K562 (cell line): ENCODE results near the gene BTG2. TPM values are rescaled to one million over a fixed set of nuclear protein-coding genes. Genes with fewer than 3 reads are reported as not detected.
A peak's percentile ranks its signal among the peaks of the same experiment; 100 is the strongest.

Source experiments
- ASH1L ChIP-seq: fragments of 450-650 bp; IDR thresholded peaks from 2 replicates; pipeline ENCODE4 v1.6.1; 2018; ENCODE audit warnings: borderline replicate concordance, mild to moderate bottlenecking, low read depth; ENCODE audit not compliant: partially characterized antibody
- BMI1 ChIP-seq: fragments of 150-350 bp; IDR thresholded peaks from 2 replicates; pipeline ENCODE4 v1.6.1; 2014; ENCODE audit warnings: low read length
- CHCHD3 ChIP-seq: fragments of 250-450 bp; sonication (Bioruptor Pico); IDR thresholded peaks from 2 replicates; pipeline ENCODE4 v2.1.2; 2022; ENCODE audit warnings: mild to moderate bottlenecking
- DEAF1 ChIP-seq: fragments of 450-650 bp; formaldehyde crosslinking; IDR thresholded peaks from 2 replicates; pipeline ENCODE4 v1.4.0; 2020; ENCODE audit warnings: mild to moderate bottlenecking, moderate library complexity
- DMBX1 ChIP-seq: fragments of 250-450 bp; sonication (Bioruptor Pico); IDR thresholded peaks from 2 replicates; pipeline ENCODE4 v1.8.0; 2022; ENCODE audit warnings: inconsistent platforms, mild to moderate bottlenecking, moderate library complexity, borderline replicate concordance
- EWSR1 ChIP-seq: fragments of 450-650 bp; IDR thresholded peaks from 2 replicates; pipeline ENCODE4 v1.6.1; 2018; ENCODE audit warnings: borderline replicate concordance, mild to moderate bottlenecking, low read depth, moderate library complexity; ENCODE audit not compliant: partially characterized antibody
- GATAD2A ChIP-seq: fragments of 450-650 bp; IDR thresholded peaks from 2 replicates; pipeline ENCODE4 v1.6.1; 2017
- MLLT1 ChIP-seq, 2 experiments: fragments of 450-650 bp; IDR thresholded peaks; 2 replicates each; pipeline ENCODE4 v1.6.1; 2016
- MLX ChIP-seq, 2 experiments: fragments of 450-650 bp in 1 of 2; sonication (generic) in 1 of 2; formaldehyde crosslinking; conservative IDR thresholded peaks; 2 replicates each; pipeline versions ENCODE4 v1.4.0 to v1.8.1; 2020 to 2022; ENCODE audit warnings: mild to moderate bottlenecking in 1 of 2, missing genetic modification reagents in 1 of 2
- UBTF ChIP-seq, 2 experiments: IDR thresholded peaks; 2 replicates each; pipeline ENCODE4 v1.6.1; 2012; ENCODE audit warnings: improper control_type of control experiment in 2 of 2, low read depth in 2 of 2, low read length in 2 of 2, borderline replicate concordance in 1 of 2
- ZHX1 ChIP-seq: fragments of 150-350 bp; conservative IDR thresholded peaks from 2 replicates; pipeline ENCODE4 v1.6.1; 2014; ENCODE audit warnings: low read length
- ZNF165 ChIP-seq: fragments of 250-450 bp; sonication (Bioruptor Pico); IDR thresholded peaks from 2 replicates; pipeline ENCODE4 v1.4.0; 2020; ENCODE audit warnings: borderline replicate concordance
- ZNF644 ChIP-seq: fragments of 200-800 bp; sonication (Bioruptor generic); IDR thresholded peaks from 2 replicates; pipeline ENCODE4 v1.6.1; 2016; ENCODE audit warnings: low read depth, missing genetic modification characterization, missing compliant biosample characterization
- polyA plus RNA-seq, 8 experiments: library from polyadenylated mRNA; depleted of rRNA in 4 of 8; stranded (reverse) in 5 of 8; unstranded in 3 of 8; fragments of >200 nt; fragmentation: Nextera tagmentation in 2 of 8; fragmentation: Illumina TruSeq in 1 of 8; extraction: Ambion mirVana in 2 of 8; extraction: Trizol in 1 of 8; gene quantifications; 2 replicates each; pipeline versions ENCODE4 v1.2.1 to v1.2.3, GENCODE V29; 2011 to 2014; ENCODE audit warnings: inconsistent platforms in 1 of 8, missing spikeins in 1 of 8
- total RNA-seq, 7 experiments: library from RNA; depleted of rRNA in 6 of 7; stranded (reverse); fragments of >200 nt in 6 of 7; fragmentation: Illumina TruSeq in 2 of 7; extraction: Trizol in 2 of 7; gene quantifications; 2 replicates each; pipeline versions ENCODE4 v1.2.1 to v1.2.3, GENCODE V29; 2011 to 2021; ENCODE audit warnings: low replicate concordance in 1 of 7

The BTG2 gene
- total and polyA plus RNA-seq, 9 of the 15 experiments (the other 6 are each of a cell fraction or from before 2014, with no cell fraction given): 2.3 to 41.9 (median 8.7) TPM

GRCh38 chr1:203304919-203305808, at the start of gene BTG2 (continued):
- TF ChIP-seq MLX (CRISPR knock-in tag; conservative IDR thresholded peaks at IDR 0.05) (0 out of 4 replicates have a peak, but pooled peaks of 1 of the 2 experiments have one; percentile 77), BMI1 (no peak), ZNF165 (no peak), EWSR1 (no peak), DMBX1 (CRISPR knock-in tag) (peak; percentile 77), CHCHD3 (CRISPR knock-in tag) (0 out of 2 replicates have a peak, but pooled peaks have one; percentile 38), ZHX1 (no peak), DEAF1 (CRISPR knock-in tag) (no peak), GATAD2A (peak; percentile 98), ASH1L (no peak), UBTF (IDR thresholded peaks at IDR 0.05; ENCODE audit: borderline replicate concordance in 1 of 2, low read depth in 2 of 2, low read length in 2 of 2) (peak in 1 of 2 experiments; percentile 7; a peak in 2 of 4 replicates), ZNF644 (tag) (no peak), MLLT1 (IDR thresholded peaks at IDR 0.05) (peak; percentile 35 to 84; a peak in 3 of 4 replicates)
